ENCODE results near the gene INSL3. TPM values are rescaled to one million over a fixed set of nuclear protein-coding genes. Genes with fewer than 3 reads are reported as not detected.
"Not testable (repeated sequence)": the region's sequence is repeated elsewhere in the genome, so short reads cannot be mapped to it uniquely, and the experiment has no call there.

Gene INSL3
- total and polyA plus RNA-seq, 2 donors (not counting 1 experiment from before 2014, with no cell fraction given): 3.4 to 3.6 TPM

- Histone ChIP-seq H3K9me3 (ENCODE audit: control extremely low read depth in 1 of 3, control insufficient read depth in 2 of 3, insufficient read depth in 1 of 3, low read length in 2 of 3) (peaks cover 0 to 7% (median 0%) of the 10 kb centered on the region in 3 donors), H3K4me3 (ENCODE audit: control extremely low read depth in 1 of 5, extremely low read depth in 1 of 5, insufficient read depth in 1 of 5, low read depth in 2 of 5, low read length in 4 of 5) (no peak overlapping the region), H3K4me2 (replicated peaks; ENCODE audit: low read depth, low read length, poor library complexity, severe bottlenecking) (no peak overlapping the region), H3K79me2 (ENCODE audit: control insufficient read depth, insufficient read depth, low read length) (no peaks in the 10 kb centered on the region), H3K36me3 (replicated peaks in 1 of 2; ENCODE audit: control extremely low read depth in 1 of 2, control insufficient read depth in 1 of 2, extremely low read depth in 1 of 2, insufficient read depth in 2 of 2, low read length in 1 of 2) (peaks cover 7 to 59% of the 10 kb centered on the region in 2 experiments), H2AFZ (ENCODE audit: insufficient read depth, low read depth, low read length, poor library complexity, severe bottlenecking) (no peak overlapping the region), H3K4me1 (ENCODE audit: control insufficient read depth in 2 of 2, insufficient read depth in 2 of 2, low read length in 2 of 2) (peaks cover 0 to 6% of the 10 kb centered on the region in 2 donors), H3K9ac (ENCODE audit: low read length) (no peak overlapping the region), H3K27ac (ENCODE audit: low read length in 2 of 2) (no peak overlapping the region), H4K20me1 (ENCODE audit: control insufficient read depth, insufficient read depth, low read length, poor library complexity, severe bottlenecking) (peaks cover 9% of the 10 kb centered on the region), H3K27me3 (replicated peaks in 1 of 4; ENCODE audit: control extremely low read depth in 1 of 4, control insufficient read depth in 3 of 4, insufficient read depth in 4 of 4, low read length in 3 of 4) (no peaks in the 10 kb centered on the region)
- H3K4me3 Mint-ChIP-seq: no peak overlapping the region
- H3K4me1 Mint-ChIP-seq: peaks cover 5% of the 10 kb centered on the region
- ChIA-PET CTCF (interaction anchor here (0.9 to 6.1 kb wide), 19 partner anchors 9 to 288 kb away, joined by 3 to 75 read pairs (median 5); partner anchors contain the start of genes JAK3 and RPL18A), POLR2A (no interaction called here)
- peak; percentile 86 for ATAC-seq (ENCODE audit: low read depth)
- 82% methylated on average over 29 of the region's 32 CpGs for WGBS (ENCODE audit: insufficient coverage)
- H3K27me3 Mint-ChIP-seq: no peaks in the 10 kb centered on the region
- TF ChIP-seq EZH2 (IDR thresholded peaks at IDR 0.05; ENCODE audit: borderline replicate concordance, insufficient read depth, low read depth, low read length, poor library complexity, severe bottlenecking) (no peak), CTCF (IDR thresholded peaks at IDR 0.05) (peak; percentile 85)
- peak overlapping the region; percentile 51 for H3K27ac Mint-ChIP-seq
- intact Hi-C loops (cut with micrococcal nuclease): loop anchor here (1.0 kb wide), 3 partner anchors 18 to 80 kb away; no protein-coding TSS in a partner anchor
- H3K9me3 Mint-ChIP-seq (ENCODE audit: insufficient read depth): no peaks in the 10 kb centered on the region
- DNase-seq: peak; percentile 83
Measured at GRCh38 chr19:17784201-17785008, 36.9 kb downstream of the INSL3 start.

GRCh38 chr19:17783721-17784120 lies 37.6 kb downstream of the INSL3 start:
- not testable (repeated sequence) for H2AFZ ChIP-seq (ENCODE audit: insufficient read depth, low read depth, low read length, poor library complexity, severe bottlenecking); H3K27me3 Mint-ChIP-seq; H3K79me2 ChIP-seq (ENCODE audit: control insufficient read depth, insufficient read depth, low read length); DNase-seq; H3K4me3 ChIP-seq (ENCODE audit: control extremely low read depth in 1 of 5, extremely low read depth in 1 of 5, insufficient read depth in 1 of 5, low read depth in 2 of 5, low read length in 4 of 5); H3K4me3 Mint-ChIP-seq; H3K27me3 ChIP-seq (replicated peaks in 1 of 4; ENCODE audit: control extremely low read depth in 1 of 4, control insufficient read depth in 3 of 4, insufficient read depth in 4 of 4, low read length in 3 of 4); ATAC-seq (ENCODE audit: low read depth); H3K9ac ChIP-seq (ENCODE audit: low read length); H3K27ac ChIP-seq (ENCODE audit: low read length in 2 of 2); H3K9me3 ChIP-seq (ENCODE audit: control extremely low read depth in 1 of 3, control insufficient read depth in 2 of 3, insufficient read depth in 1 of 3, low read length in 2 of 3); H3K4me2 ChIP-seq (replicated peaks; ENCODE audit: low read depth, low read length, poor library complexity, severe bottlenecking); H3K9me3 Mint-ChIP-seq (ENCODE audit: insufficient read depth); H3K27ac Mint-ChIP-seq
- Histone ChIP-seq H3K4me1 (ENCODE audit: control insufficient read depth in 2 of 2, insufficient read depth in 2 of 2, low read length in 2 of 2) (peaks cover 6 to 13% of the 10 kb centered on the region in 2 donors), H4K20me1 (ENCODE audit: control insufficient read depth, insufficient read depth, low read length, poor library complexity, severe bottlenecking) (peaks cover 11% of the 10 kb centered on the region), H3K36me3 (replicated peaks in 1 of 2; ENCODE audit: control extremely low read depth in 1 of 2, control insufficient read depth in 1 of 2, extremely low read depth in 1 of 2, insufficient read depth in 2 of 2, low read length in 1 of 2) (peaks cover 3 to 53% of the 10 kb centered on the region in 2 experiments)
- WGBS (ENCODE audit: insufficient coverage): 90% methylated on average over 2 of the region's 5 CpGs
- H3K4me1 Mint-ChIP-seq: peaks cover 11% of the 10 kb centered on the region
- ChIA-PET CTCF (interaction anchor here (1.1 to 6.1 kb wide), 19 partner anchors 8 to 288 kb away, joined by 3 to 75 read pairs (median 7); partner anchors contain the start of genes JAK3 and RPL18A), POLR2A (interaction anchor here (0.7 kb wide), 1 partner anchor 159 kb away, joined by 3 read pairs; no protein-coding TSS in a partner anchor)
- intact Hi-C loops (cut with micrococcal nuclease): loop anchor here (1.0 kb wide), 3 partner anchors 17 to 79 kb away; no protein-coding TSS in a partner anchor
